Neural cell (in vitro differentiated cells): Measurements from ENCODE around the gene ZSCAN5A. TPM values are rescaled to one million over a fixed set of nuclear protein-coding genes. Genes with fewer than 3 reads are reported as not detected.

Source experiments
- H2AFZ ChIP-seq: fragments of 200-600, 300-800 bp; sonication (generic), shearing (Covaris generic); 2 replicates; pipeline ENCODE4 v1.6.0; 2014; ENCODE audit warnings: low read depth, mild to moderate bottlenecking, antibody characterized with exemption, low read length, moderate library complexity
- H3F3A ChIP-seq: fragments of 200-600 bp; shearing (Covaris generic); 2 replicates; pipeline ENCODE4 v1.6.1; 2016; ENCODE audit warnings: mild to moderate bottlenecking, moderate library complexity, mixed read lengths, antibody characterized with exemption, low read length; ENCODE audit not compliant: insufficient read depth, poor library complexity, severe bottlenecking
- H3K27ac ChIP-seq: fragments of 200-600, 300-800 bp; sonication (generic), shearing (Covaris generic); 2 replicates; pipeline ENCODE4 v1.5.1; 2014; ENCODE audit warnings: mild to moderate bottlenecking, low read length, moderate library complexity
- H3K27me3 ChIP-seq: fragments of 300-800, 200-600 bp; sonication (generic), shearing (Covaris generic); 2 replicates; pipeline ENCODE4 v1.6.0; 2014; ENCODE audit warnings: mild to moderate bottlenecking, low read depth, low read length, moderate library complexity; ENCODE audit not compliant: insufficient read depth
- H3K36me3 ChIP-seq: fragments of 300-800, 200-600 bp; sonication (generic), shearing (Covaris generic); 2 replicates; pipeline ENCODE4 v1.5.1; 2014; ENCODE audit warnings: mild to moderate bottlenecking, antibody characterized with exemption, low read length, moderate library complexity; ENCODE audit not compliant: insufficient read depth
- H3K4me2 ChIP-seq: fragments of 300-800, 200-600 bp; sonication (generic), shearing (Covaris generic); 2 replicates; pipeline ENCODE4 v1.6.0; 2014; ENCODE audit warnings: mild to moderate bottlenecking, low read length
- H3K4me3 ChIP-seq: fragments of 300-800, 200-600 bp; sonication (generic), shearing (Covaris generic); 2 replicates; pipeline ENCODE4 v1.5.1; 2014; ENCODE audit warnings: mild to moderate bottlenecking, low read length, moderate library complexity
- H3K79me2 ChIP-seq: fragments of 200-600 bp; shearing (Covaris generic); replicated peaks from 2 replicates; pipeline ENCODE4 v1.6.0; 2014; ENCODE audit warnings: mild to moderate bottlenecking, low read length, moderate library complexity; ENCODE audit not compliant: insufficient read depth
- H3K9ac ChIP-seq: fragments of 300-800, 200-600 bp; sonication (generic), shearing (Covaris generic); 2 replicates; pipeline ENCODE4 v1.6.1; 2016; ENCODE audit warnings: mild to moderate bottlenecking, low read length, mixed read lengths
- H3K9me2 ChIP-seq: fragments of 200-600 bp; shearing (Covaris generic); 2 replicates; pipeline ENCODE4 v1.6.1; 2016; ENCODE audit warnings: mild to moderate bottlenecking, low read length, mixed read lengths; ENCODE audit not compliant: insufficient read depth
- H3K9me3 ChIP-seq: fragments of 200-600, 300-800 bp; sonication (generic), shearing (Covaris generic); 2 replicates; pipeline ENCODE4 v1.6.1; 2016; ENCODE audit warnings: mild to moderate bottlenecking, mixed run types, low read length, moderate library complexity, mixed read lengths
- H4K20me1 ChIP-seq: fragments of 200-600 bp; shearing (Covaris generic); 2 replicates; pipeline ENCODE4 v1.6.1; 2016; ENCODE audit warnings: mild to moderate bottlenecking, mixed run types; ENCODE audit not compliant: insufficient read depth
- EP300 ChIP-seq: fragments of 450-650 bp; conservative IDR thresholded peaks from 2 replicates; pipeline ENCODE4 v1.6.1; 2014; ENCODE audit warnings: antibody characterized with exemption, mild to moderate bottlenecking, moderate library complexity; ENCODE audit not compliant: poor library complexity, severe bottlenecking
- EZH2 ChIP-seq: fragments of 200-600, 300-800 bp; shearing (Covaris generic), sonication (generic); IDR thresholded peaks from 2 replicates; pipeline ENCODE4 v1.6.1; 2014; ENCODE audit warnings: antibody characterized with exemption, low read length, borderline replicate concordance, mild to moderate bottlenecking; ENCODE audit not compliant: insufficient read depth, poor library complexity, severe bottlenecking
- MXI1 ChIP-seq: fragments of 450-650 bp; conservative IDR thresholded peaks from 2 replicates; pipeline ENCODE4 v1.6.1; 2014; ENCODE audit warnings: antibody characterized with exemption, mild to moderate bottlenecking; ENCODE audit not compliant: poor library complexity, severe bottlenecking
- POLR2AphosphoS5 ChIP-seq: IDR thresholded peaks from 2 replicates; pipeline ENCODE4 v1.6.1; 2012
- RAD21 ChIP-seq: fragments of 450-650 bp; conservative IDR thresholded peaks from 2 replicates; pipeline ENCODE4 v1.6.1; 2014; ENCODE audit warnings: antibody characterized with exemption, mild to moderate bottlenecking, moderate library complexity
- SMC3 ChIP-seq: fragments of 450-650 bp; conservative IDR thresholded peaks from 2 replicates; pipeline ENCODE4 v1.6.1; 2014; ENCODE audit warnings: antibody characterized with exemption, mild to moderate bottlenecking, moderate library complexity; ENCODE audit not compliant: poor library complexity
- TAF1 ChIP-seq: IDR thresholded peaks from 2 replicates; pipeline ENCODE4 v1.6.1; 2012; ENCODE audit warnings: low read depth
- polyA plus RNA-seq: library from polyadenylated mRNA; depleted of rRNA; stranded (reverse); fragments of >200 nt; gene quantifications from 2 replicates; pipeline ENCODE4 v1.2.3, GENCODE V29; 2014
- TF ChIP-seq, protein P1 (sequence below): IDR thresholded peaks from 2 replicates; pipeline ENCODE4 v1.6.1; 2012; ENCODE audit warnings: borderline replicate concordance
- TF ChIP-seq, protein P2 (sequence below): fragments of 450-650 bp; IDR thresholded peaks from 2 replicates; pipeline ENCODE4 v1.5.1; 2014; ENCODE audit warnings: antibody characterized with exemption, mild to moderate bottlenecking, moderate library complexity; ENCODE audit not compliant: poor library complexity, severe bottlenecking

Gene ZSCAN5A
- polyA plus RNA-seq, 1 donor from 2014 or later = 9.2 TPM

DNA sequence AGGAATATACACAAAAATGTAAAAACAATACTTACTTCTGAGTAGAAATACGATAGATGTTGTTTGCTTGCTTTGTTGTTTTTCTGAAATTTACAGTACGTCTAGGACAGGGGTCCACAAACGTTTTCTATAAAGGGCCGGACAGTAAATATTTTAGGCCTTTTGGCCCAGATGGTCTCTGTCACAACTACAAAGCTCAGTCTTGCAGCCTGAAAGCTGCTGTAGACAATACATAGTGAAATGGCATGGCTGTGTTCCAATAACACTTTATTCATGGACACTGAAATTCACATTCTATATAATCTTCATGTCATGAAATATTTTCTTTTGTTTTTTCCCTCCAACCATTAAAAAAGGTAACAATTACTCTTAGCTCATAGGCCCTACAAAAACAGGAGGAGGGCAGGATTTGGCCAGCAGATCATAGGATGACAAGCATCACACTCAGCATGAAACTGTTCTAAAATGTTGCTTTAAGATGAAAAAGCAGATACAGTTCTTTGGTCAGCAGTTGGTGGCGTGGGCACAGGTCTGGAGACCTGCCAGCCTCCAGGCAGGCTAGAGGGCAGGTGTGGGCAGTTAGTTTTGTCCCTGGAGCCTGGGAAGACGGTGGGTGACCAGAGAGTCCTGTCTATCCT, 42.4 kb downstream of the ZSCAN5A start, which contains the start of gene EDDM13:
EDDM13 (plus strand) TSS at position 588 of the 638 bp plus-strand sequence. CDS start 87 bp downstream, outside the sequence.
- H2AFZ ChIP-seq = no peak within 1 kb of the TSS
- no peaks in the 10 kb centered on the region for H3K9me2 ChIP-seq
- H3K4me2 ChIP-seq = no peak within 1 kb of the TSS
- no peaks in the 10 kb centered on the region for H3K27me3 ChIP-seq
- H4K20me1 ChIP-seq = no peaks in the 10 kb centered on the region
- H3F3A ChIP-seq = no peaks in the 10 kb centered on the region
- no peak within 1 kb of the TSS for H3K27ac ChIP-seq
- H3K9ac ChIP-seq = no peak within 1 kb of the TSS
- H3K4me3 ChIP-seq = no peak within 1 kb of the TSS
- no peaks in the 10 kb centered on the region for H3K9me3 ChIP-seq
- no peaks in the 10 kb centered on the region for H3K36me3 ChIP-seq
- TF ChIP-seq, protein P1, sequence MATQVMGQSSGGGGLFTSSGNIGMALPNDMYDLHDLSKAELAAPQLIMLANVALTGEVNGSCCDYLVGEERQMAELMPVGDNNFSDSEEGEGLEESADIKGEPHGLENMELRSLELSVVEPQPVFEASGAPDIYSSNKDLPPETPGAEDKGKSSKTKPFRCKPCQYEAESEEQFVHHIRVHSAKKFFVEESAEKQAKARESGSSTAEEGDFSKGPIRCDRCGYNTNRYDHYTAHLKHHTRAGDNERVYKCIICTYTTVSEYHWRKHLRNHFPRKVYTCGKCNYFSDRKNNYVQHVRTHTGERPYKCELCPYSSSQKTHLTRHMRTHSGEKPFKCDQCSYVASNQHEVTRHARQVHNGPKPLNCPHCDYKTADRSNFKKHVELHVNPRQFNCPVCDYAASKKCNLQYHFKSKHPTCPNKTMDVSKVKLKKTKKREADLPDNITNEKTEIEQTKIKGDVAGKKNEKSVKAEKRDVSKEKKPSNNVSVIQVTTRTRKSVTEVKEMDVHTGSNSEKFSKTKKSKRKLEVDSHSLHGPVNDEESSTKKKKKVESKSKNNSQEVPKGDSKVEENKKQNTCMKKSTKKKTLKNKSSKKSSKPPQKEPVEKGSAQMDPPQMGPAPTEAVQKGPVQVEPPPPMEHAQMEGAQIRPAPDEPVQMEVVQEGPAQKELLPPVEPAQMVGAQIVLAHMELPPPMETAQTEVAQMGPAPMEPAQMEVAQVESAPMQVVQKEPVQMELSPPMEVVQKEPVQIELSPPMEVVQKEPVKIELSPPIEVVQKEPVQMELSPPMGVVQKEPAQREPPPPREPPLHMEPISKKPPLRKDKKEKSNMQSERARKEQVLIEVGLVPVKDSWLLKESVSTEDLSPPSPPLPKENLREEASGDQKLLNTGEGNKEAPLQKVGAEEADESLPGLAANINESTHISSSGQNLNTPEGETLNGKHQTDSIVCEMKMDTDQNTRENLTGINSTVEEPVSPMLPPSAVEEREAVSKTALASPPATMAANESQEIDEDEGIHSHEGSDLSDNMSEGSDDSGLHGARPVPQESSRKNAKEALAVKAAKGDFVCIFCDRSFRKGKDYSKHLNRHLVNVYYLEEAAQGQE = no peak
- TF ChIP-seq, protein P2, sequence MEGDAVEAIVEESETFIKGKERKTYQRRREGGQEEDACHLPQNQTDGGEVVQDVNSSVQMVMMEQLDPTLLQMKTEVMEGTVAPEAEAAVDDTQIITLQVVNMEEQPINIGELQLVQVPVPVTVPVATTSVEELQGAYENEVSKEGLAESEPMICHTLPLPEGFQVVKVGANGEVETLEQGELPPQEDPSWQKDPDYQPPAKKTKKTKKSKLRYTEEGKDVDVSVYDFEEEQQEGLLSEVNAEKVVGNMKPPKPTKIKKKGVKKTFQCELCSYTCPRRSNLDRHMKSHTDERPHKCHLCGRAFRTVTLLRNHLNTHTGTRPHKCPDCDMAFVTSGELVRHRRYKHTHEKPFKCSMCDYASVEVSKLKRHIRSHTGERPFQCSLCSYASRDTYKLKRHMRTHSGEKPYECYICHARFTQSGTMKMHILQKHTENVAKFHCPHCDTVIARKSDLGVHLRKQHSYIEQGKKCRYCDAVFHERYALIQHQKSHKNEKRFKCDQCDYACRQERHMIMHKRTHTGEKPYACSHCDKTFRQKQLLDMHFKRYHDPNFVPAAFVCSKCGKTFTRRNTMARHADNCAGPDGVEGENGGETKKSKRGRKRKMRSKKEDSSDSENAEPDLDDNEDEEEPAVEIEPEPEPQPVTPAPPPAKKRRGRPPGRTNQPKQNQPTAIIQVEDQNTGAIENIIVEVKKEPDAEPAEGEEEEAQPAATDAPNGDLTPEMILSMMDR = no peak
- TF ChIP-seq SMC3 (no peak), POLR2AphosphoS5 (no peak), EP300 (no peak), RAD21 (no peak), EZH2 (no peak), TAF1 (no peak), MXI1 (no peak)
- H3K79me2 ChIP-seq = no peaks in the 10 kb centered on the region

GRCh38 chr19:56271151-56271550, 43.5 kb downstream of the ZSCAN5A start:
- Histone ChIP-seq H3K9me3 (no peaks in the 10 kb centered on the region), H3K9ac (no peak overlapping the region), H3K36me3 (no peaks in the 10 kb centered on the region), H3K79me2 (no peaks in the 10 kb centered on the region), H2AFZ (no peak overlapping the region), H3K4me3 (no peak overlapping the region), H3K27ac (no peak overlapping the region), H3K9me2 (no peaks in the 10 kb centered on the region), H3F3A (no peaks in the 10 kb centered on the region), H3K27me3 (no peaks in the 10 kb centered on the region), H4K20me1 (no peaks in the 10 kb centered on the region), H3K4me2 (no peak overlapping the region)
- TF ChIP-seq RAD21 (no peak), MXI1 (no peak), POLR2AphosphoS5 (no peak), EP300 (no peak), EZH2 (no peak), SMC3 (no peak), TAF1 (no peak)
- TF ChIP-seq, protein P2 = no peak
- TF ChIP-seq, protein P1 = no peak
